ENCODE results near the gene RBM4B. TPM values are rescaled to one million over a fixed set of nuclear protein-coding genes. Genes with fewer than 3 reads are reported as not detected.

RBM4B gene
- total RNA-seq, 1 experiment from 2014 or later: 14.1 TPM

DNA sequence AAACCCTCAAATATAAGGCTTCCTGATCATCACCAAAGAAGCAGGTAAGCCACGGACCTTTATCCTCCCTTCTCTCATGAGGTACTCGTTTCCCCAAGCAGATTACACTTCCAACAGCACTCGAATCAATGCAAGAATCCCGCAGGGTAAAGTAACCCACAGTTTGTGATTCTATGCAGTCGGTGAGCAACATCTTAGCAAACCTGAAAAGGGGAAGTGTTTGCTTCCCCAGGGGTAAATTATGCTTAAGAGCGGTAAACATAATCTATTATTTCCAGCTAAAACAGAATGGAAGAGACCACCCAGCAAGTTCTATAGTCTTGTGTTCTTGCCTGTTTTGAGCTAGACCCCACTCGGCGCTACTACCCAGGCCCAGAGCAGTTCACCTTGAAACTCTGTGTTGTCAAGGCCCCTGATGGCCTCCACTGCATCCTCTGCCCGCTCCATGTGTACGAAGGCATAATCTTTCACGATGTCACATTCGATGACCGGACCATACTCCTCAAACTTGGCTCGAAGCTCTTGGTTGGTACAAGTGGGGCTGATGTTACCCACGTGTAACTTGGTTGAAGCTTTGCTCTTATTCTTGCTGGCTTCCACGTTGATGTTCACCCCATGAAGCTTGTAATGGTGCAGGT lies 1.3 kb downstream of the RBM4B start (continued):
- TF ChIP-seq, protein P1, sequence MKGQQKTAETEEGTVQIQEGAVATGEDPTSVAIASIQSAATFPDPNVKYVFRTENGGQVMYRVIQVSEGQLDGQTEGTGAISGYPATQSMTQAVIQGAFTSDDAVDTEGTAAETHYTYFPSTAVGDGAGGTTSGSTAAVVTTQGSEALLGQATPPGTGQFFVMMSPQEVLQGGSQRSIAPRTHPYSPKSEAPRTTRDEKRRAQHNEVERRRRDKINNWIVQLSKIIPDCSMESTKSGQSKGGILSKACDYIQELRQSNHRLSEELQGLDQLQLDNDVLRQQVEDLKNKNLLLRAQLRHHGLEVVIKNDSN (CRISPR knock-in tag; IDR thresholded peaks at IDR 0.05): no peak
- TF ChIP-seq, protein P2, sequence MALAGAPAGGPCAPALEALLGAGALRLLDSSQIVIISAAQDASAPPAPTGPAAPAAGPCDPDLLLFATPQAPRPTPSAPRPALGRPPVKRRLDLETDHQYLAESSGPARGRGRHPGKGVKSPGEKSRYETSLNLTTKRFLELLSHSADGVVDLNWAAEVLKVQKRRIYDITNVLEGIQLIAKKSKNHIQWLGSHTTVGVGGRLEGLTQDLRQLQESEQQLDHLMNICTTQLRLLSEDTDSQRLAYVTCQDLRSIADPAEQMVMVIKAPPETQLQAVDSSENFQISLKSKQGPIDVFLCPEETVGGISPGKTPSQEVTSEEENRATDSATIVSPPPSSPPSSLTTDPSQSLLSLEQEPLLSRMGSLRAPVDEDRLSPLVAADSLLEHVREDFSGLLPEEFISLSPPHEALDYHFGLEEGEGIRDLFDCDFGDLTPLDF (CRISPR knock-in tag; IDR thresholded peaks at IDR 0.05): no peak
- no peak for TF ChIP-seq RORB (CRISPR knock-in tag; IDR thresholded peaks at IDR 0.05)

DNA sequence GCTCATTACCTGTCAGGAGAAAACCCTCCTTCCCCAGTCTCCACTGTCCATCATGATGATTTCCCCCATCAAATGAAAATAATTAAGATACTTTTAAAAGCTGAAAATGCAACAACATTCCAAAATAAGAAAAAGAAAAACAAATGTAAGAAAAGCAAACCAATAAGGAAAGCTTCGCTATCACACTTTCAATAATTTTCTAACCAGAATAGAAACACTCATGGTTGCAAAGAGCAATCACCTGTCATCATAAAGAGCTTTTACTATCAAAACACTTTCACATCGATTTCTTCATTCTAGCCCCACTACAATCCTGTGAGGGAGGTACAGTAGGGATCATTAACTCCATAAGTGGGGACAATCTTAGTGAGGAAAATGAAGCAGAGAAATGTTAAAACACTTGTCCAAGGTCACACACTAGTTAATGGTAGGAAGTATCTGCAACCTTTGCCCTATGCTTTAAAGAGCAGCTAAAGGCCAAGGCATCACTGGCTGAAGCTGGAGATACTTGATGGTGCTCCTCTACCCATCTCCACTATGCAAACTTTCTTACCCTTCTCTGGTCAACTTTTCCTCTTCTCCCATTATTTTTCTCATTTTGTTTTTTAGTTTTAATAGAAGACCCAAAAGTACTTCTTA lies 2.6 kb downstream of the RBM4B start:
- Mint-ChIP-seq H3K36me3 (peaks cover 14% of the 10 kb centered on the region), H3K4me1 (peaks cover 33% of the 10 kb centered on the region), H3K4me3 (0 out of 2 replicates have a peak overlapping the region, but pooled peaks have one; percentile 16), H3K27me3 (ENCODE audit: low read depth) (no peaks in the 10 kb centered on the region), H3K27ac (no peak overlapping the region), H3K9me3 (no peaks in the 10 kb centered on the region)
- CTCF ChIA-PET: no interaction called here
- TF ChIP-seq GABPB1 (CRISPR knock-in tag; IDR thresholded peaks at IDR 0.05) (no peak), CREM (CRISPR knock-in tag; IDR thresholded peaks at IDR 0.05) (no peak), ZNF121 (CRISPR knock-in tag; IDR thresholded peaks at IDR 0.05) (no peak), ZNF423 (CRISPR knock-in tag; IDR thresholded peaks at IDR 0.05) (no peak), ZNF138 (CRISPR knock-in tag; conservative IDR thresholded peaks at IDR 0.05) (no peak), FOXJ3 (CRISPR knock-in tag; IDR thresholded peaks at IDR 0.05; ENCODE audit: borderline replicate concordance) (no peak), JUN (CRISPR knock-in tag; IDR thresholded peaks at IDR 0.05) (no peak), JAZF1 (CRISPR knock-in tag; IDR thresholded peaks at IDR 0.05) (no peak)
- TF ChIP-seq, protein P3, sequence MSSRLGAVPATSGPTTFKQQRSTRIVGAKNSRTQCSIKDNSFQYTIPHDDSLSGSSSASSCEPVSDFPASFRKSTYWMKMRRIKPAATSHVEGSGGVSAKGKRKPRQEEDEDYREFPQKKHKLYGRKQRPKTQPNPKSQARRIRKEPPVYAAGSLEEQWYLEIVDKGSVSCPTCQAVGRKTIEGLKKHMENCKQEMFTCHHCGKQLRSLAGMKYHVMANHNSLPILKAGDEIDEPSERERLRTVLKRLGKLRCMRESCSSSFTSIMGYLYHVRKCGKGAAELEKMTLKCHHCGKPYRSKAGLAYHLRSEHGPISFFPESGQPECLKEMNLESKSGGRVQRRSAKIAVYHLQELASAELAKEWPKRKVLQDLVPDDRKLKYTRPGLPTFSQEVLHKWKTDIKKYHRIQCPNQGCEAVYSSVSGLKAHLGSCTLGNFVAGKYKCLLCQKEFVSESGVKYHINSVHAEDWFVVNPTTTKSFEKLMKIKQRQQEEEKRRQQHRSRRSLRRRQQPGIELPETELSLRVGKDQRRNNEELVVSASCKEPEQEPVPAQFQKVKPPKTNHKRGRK (CRISPR knock-in tag; IDR thresholded peaks at IDR 0.05; ENCODE audit: borderline replicate concordance): no peak
- TF ChIP-seq, protein P4, sequence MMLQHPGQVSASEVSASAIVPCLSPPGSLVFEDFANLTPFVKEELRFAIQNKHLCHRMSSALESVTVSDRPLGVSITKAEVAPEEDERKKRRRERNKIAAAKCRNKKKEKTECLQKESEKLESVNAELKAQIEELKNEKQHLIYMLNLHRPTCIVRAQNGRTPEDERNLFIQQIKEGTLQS (CRISPR knock-in tag; conservative IDR thresholded peaks at IDR 0.05): no peak
- ATAC-seq (no peak), DNase-seq (ENCODE audit: low spot score) (no peak)
- POLR2A ChIA-PET: interaction anchor here (0.6 to 1.0 kb wide), 2 partner anchors 37 to 1947 kb away, joined by 3 to 5 read pairs; no protein-coding TSS in a partner anchor

DNA sequence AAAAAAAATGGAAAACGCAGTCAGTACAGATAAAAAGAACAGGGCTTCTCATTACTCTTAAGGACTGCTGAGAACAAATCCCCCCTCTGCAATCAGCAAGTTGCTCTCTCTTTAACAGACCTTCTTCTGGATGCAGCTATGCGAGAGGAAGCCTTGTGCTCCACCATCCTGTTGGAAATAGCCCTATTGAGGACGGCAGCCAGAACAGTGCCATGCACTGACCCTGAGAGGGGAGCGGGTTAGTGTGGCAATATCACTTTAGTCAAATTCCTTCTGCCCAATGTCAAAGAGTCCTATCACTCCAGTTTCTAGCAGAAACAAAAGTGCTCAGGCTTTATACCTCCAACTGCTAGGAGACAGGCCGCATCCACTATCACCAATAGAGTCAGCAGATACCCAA lies 6.9 kb downstream of the RBM4B start:
- Mint-ChIP-seq H3K27ac (peak overlapping the region; percentile 44), H3K9me3 (no peaks in the 10 kb centered on the region), H3K27me3 (ENCODE audit: low read depth) (no peaks in the 10 kb centered on the region), H3K36me3 (peaks cover 21% of the 10 kb centered on the region), H3K4me1 (peaks cover 17% of the 10 kb centered on the region), H3K4me3 (no peak overlapping the region)
- ChIA-PET POLR2A (no interaction called here), CTCF (no interaction called here)
- DNase-seq (ENCODE audit: low spot score) (no peak), ATAC-seq (peak; percentile 35; the same call in 1 of the 2 replicates)
- TF ChIP-seq, protein P5, sequence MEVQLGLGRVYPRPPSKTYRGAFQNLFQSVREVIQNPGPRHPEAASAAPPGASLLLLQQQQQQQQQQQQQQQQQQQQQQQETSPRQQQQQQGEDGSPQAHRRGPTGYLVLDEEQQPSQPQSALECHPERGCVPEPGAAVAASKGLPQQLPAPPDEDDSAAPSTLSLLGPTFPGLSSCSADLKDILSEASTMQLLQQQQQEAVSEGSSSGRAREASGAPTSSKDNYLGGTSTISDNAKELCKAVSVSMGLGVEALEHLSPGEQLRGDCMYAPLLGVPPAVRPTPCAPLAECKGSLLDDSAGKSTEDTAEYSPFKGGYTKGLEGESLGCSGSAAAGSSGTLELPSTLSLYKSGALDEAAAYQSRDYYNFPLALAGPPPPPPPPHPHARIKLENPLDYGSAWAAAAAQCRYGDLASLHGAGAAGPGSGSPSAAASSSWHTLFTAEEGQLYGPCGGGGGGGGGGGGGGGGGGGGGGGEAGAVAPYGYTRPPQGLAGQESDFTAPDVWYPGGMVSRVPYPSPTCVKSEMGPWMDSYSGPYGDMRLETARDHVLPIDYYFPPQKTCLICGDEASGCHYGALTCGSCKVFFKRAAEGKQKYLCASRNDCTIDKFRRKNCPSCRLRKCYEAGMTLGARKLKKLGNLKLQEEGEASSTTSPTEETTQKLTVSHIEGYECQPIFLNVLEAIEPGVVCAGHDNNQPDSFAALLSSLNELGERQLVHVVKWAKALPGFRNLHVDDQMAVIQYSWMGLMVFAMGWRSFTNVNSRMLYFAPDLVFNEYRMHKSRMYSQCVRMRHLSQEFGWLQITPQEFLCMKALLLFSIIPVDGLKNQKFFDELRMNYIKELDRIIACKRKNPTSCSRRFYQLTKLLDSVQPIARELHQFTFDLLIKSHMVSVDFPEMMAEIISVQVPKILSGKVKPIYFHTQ (CRISPR knock-in tag; IDR thresholded peaks at IDR 0.05): no peak
- TF ChIP-seq, protein P6, sequence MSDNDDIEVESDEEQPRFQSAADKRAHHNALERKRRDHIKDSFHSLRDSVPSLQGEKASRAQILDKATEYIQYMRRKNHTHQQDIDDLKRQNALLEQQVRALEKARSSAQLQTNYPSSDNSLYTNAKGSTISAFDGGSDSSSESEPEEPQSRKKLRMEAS (CRISPR knock-in tag; IDR thresholded peaks at IDR 0.05): no peak
- TF ChIP-seq ZNF232 (CRISPR knock-in tag; IDR thresholded peaks at IDR 0.05): no peak
- TF ChIP-seq, protein P7, sequence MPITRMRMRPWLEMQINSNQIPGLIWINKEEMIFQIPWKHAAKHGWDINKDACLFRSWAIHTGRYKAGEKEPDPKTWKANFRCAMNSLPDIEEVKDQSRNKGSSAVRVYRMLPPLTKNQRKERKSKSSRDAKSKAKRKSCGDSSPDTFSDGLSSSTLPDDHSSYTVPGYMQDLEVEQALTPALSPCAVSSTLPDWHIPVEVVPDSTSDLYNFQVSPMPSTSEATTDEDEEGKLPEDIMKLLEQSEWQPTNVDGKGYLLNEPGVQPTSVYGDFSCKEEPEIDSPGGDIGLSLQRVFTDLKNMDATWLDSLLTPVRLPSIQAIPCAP (CRISPR knock-in tag; IDR thresholded peaks at IDR 0.05): no peak
- TF ChIP-seq, protein P8, sequence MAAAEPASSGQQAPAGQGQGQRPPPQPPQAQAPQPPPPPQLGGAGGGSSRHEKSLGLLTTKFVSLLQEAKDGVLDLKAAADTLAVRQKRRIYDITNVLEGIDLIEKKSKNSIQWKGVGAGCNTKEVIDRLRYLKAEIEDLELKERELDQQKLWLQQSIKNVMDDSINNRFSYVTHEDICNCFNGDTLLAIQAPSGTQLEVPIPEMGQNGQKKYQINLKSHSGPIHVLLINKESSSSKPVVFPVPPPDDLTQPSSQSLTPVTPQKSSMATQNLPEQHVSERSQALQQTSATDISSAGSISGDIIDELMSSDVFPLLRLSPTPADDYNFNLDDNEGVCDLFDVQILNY (CRISPR knock-in tag; IDR thresholded peaks at IDR 0.05): no peak
- no peak for TF ChIP-seq FOXP1 (CRISPR knock-in tag; IDR thresholded peaks at IDR 0.05; ENCODE audit: borderline replicate concordance)
- TF ChIP-seq, protein P9, sequence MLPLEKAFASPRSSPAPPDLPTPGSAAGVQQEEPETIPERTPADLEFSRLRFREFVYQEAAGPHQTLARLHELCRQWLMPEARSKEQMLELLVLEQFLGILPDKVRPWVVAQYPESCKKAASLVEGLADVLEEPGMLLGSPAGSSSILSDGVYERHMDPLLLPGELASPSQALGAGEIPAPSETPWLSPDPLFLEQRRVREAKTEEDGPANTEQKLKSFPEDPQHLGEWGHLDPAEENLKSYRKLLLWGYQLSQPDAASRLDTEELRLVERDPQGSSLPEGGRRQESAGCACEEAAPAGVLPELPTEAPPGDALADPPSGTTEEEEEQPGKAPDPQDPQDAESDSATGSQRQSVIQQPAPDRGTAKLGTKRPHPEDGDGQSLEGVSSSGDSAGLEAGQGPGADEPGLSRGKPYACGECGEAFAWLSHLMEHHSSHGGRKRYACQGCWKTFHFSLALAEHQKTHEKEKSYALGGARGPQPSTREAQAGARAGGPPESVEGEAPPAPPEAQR (CRISPR knock-in tag; IDR thresholded peaks at IDR 0.05): no peak

Data from WTC11 (cell line).